Left renal cortex interstitium (tissue), 4 donors: ENCODE data around the gene TLR5. TPM values are rescaled to one million over a fixed set of nuclear protein-coding genes. Genes with fewer than 3 reads are reported as not detected.

ENCODE experiments used
- DNase-seq, 4 donors: peaks; one replicate each; pipeline ENCODE4 v3.0.0-alpha.2; 2013; ENCODE audit warnings: low read depth in 4 of 4, low spot score in 2 of 4, missing footprints in 1 of 4
- polyA plus RNA-seq, 4 donors: library from polyadenylated mRNA; unstranded; fragments of 120-200 nt; gene quantifications; one replicate each; pipeline ENCODE4 v1.2.1, GENCODE V29; 2013; ENCODE audit not compliant: insufficient read length in 4 of 4

TLR5 gene
- polyA plus RNA-seq, 4 donors, result 4.7 to 7.4 (median 5.6) TPM

- no peak for DNase-seq
These were observed 28.2 kb downstream of the TLR5 start for GRCh38 chr1:223114871-223115270.

GRCh38 chr1:223110952-223111351 is 32.1 kb downstream of the TLR5 start:
- DNase-seq, result no peak

DNA sequence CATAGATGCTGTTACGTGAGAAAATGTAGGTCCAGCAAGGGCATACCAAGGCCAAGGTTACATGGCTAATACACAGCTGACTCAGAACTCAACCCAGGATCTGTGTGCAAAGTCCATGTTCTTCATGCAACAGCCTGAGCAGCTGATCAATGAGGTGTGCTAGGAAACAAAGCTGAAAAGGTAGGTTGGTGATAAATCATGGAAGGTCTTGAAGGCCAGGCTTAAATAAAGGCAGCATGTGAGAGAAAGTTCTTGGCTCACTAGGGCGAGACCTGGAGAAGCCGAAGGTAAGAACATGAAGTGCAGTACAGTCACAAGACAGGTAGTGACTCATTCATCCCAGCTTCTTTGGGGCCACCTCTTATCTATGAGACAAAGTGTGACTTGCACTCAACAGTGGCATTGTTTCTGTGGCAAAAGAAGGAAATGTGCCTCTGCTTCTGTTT is 33.4 kb downstream of the TLR5 start:
- no peak for DNase-seq

- no peak for DNase-seq
These were observed 36.2 kb downstream of the TLR5 start for GRCh38 chr1:223106856-223107255.

DNA sequence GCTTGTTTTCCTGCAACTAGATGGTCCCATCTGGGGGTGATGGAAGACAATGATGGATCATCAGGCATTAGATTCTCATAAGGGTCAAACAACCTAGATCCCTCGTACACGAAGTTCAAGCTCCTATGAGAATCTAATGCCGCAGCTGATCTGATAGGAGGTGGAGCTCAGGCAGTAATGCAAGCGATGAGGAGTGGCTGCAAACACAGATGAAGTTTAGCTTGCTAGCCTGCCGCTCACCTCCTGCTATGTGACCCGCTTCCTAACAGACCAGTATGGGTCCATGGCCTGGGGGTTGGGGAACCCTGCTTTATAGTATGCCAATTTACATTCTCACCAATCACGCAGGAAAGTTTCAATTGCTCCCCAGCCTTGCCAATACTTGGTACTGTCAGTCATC is 37.5 kb downstream of the TLR5 start:
- DNase-seq, result no peak

DNA sequence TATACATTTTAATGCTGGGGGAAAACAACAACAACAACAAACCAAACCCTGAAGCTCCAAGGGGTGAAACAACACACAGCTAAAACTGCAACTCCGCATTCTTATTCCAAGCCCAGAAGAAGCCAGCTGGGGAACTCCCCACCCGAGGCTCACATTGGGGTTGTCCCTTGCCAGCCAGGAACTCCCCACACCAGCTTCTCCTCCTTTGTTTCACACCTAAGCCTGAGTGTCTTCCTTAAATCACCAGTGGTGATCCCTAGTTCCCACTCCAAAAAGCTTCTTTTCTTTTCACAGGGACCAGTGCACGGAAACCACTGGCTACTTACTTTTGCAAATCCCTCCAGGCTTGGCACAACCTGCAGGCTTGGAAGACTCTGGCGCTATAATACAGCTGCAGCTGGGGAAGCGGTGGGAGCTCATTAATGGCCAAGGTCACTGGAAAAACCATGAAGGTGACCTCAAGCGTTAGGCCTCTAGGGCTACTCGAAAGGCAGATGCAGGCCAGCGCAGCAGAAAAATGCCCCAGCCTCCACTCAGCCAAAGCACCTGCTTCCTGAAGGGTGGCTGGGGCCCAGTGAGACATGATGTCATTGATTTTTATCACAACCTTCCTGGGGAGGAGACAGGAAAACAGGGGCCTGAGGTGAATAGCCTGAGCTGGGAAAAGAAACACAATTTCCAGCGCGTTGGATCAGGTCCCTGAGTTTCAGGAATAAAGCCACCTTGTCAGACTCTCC is 40.1 kb downstream of the TLR5 start:
- no peak for DNase-seq

DNA sequence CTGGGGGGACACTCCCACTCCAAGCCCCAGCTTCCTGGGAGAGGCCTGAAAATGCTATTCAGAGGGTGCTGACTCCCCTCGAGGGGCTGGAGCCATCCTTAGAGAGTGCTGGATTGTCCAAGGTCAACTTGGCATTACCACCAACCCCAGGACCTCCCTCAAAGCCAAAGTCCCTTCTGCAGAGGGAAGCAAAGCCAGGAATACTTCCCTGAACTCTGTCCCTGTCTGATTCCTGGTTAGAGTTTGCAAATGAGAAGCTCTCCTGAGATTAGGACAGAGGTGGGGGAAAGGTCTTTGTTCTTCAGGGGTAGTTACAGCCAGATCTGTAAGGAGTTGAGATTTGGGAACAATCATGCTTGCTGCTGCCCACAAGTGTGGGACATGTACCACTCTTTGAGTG is 45.3 kb downstream of the TLR5 start:
- no peak for DNase-seq

DNA sequence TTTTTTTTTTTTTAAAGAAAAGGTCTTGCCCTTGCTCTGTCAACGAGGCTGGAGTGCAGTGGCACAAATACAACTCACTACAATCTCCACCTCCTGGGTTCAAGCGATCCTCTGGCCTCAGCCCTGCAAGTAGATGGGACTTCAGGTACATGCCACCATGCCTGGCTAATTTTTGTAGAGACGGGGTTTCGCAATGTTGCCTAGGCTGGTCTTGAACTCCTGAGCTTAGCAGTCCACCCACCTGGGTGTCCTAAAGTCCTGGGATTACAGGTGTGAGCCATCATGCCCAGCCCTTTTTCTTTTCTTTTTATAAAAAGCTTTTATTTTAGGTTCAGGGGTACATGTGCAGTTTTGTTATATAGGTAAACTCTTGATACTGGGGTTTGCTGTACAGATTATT is 47.2 kb downstream of the TLR5 start:
- no peak for DNase-seq

DNA sequence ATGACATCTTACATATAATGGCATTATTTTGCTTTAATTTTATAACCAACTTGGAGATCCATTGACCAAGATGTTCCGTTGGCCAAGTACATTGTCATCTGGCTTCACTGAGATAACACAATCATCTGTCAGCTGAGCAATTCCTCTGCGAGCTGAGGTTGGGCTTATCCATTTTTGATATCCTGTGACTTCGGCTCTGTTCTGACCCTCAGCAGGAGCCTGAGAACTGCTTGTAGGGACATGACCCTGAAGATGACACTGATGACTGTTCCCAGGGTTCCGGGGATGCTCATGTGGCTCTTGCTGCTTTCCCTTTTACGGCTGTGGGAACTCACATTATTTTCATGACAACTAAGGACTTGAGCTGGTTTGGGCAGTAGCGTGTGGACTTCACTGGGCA is 51.2 kb downstream of the TLR5 start:
- DNase-seq, result no peak

- no peak for DNase-seq
These were observed 53.8 kb downstream of the TLR5 start for GRCh38 chr1:223089250-223089649.

- DNase-seq, result no peak
These were observed 54.3 kb downstream of the TLR5 start for GRCh38 chr1:223088713-223089240.

DNA sequence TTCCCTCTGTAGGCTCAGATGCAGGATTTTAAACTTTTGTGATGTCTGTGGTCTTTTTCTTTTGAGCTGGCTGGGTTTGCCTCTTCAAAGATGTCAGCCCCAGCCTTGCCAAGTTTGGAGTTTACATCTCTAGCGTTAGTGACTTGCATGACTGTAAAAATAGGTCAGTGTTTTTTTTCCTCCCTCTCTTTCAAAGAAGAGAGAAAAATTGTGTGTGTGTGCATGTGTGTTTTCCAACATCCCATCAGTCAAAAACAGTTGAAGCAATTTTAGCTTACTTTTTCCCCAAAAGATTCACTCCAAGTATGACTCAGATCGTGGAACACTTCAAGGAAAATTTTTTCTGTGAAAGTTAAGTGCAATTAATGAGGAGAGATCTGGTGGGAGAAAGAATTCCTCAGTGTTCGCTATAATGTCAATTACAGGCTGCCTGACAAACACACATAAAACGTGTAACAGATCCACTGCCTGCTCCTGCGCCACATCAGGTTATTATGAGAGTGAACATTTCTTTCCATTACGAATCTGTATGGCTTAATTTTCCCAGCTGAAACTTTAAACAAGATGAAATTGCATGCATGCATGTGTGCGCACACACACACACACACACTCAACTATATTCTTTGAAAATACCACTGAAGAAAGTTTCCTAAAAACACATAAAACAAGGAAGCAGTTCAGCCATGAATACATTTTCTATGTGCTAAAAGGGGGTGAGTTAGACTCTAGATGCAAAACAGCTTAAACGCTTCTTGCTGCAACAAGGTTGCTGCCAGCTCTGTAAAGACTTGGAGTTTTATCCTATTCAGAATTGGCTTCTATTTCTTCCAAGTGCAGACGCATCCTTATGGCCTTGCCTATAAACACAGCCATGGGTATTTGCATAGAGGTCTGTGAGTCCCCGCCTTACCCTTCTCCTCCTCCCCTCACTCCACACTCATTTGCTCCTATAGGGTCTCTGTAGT is 55.5 kb downstream of the TLR5 start:
- no peak for DNase-seq

DNA sequence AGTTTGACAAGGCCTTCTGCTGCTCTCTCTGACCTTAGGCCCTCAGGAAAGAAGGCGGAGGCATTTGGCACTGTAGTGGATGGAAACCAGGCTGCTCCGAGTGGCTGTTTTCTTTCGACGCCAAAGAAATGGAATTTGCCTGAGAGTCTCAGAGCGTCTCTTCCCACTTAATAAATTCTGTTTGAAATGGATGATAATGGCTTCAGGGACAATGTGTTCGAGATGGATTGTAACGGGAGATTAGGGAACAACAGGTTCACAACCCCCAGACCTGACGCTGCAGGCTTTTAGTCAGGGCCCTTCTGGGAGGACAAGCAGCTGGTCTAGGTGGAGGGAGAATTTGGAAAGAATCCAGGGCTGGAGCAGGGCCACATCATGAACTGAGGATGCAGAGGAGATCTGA is 58.6 kb downstream of the TLR5 start:
- DNase-seq, result no peak

DNA sequence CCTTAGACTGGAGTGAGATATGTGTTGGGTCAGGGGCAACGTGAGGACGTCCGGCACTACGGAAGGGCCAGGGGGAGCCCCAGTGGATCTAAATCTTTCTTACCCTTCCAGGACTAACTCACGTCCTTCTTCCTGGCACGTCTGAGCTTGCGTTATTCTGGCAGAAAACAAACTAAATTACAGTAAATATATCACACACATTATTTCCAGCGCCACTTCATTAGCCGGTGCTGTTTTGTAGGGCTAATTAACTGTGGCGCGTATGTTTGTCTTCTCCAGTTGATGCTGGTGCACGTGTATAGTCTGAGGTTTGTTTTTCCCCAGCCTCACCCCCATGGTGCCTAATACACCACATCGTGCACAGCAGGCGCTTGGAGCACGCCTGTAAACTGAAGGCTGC is 59.2 kb downstream of the TLR5 start:
- no peak for DNase-seq

DNA sequence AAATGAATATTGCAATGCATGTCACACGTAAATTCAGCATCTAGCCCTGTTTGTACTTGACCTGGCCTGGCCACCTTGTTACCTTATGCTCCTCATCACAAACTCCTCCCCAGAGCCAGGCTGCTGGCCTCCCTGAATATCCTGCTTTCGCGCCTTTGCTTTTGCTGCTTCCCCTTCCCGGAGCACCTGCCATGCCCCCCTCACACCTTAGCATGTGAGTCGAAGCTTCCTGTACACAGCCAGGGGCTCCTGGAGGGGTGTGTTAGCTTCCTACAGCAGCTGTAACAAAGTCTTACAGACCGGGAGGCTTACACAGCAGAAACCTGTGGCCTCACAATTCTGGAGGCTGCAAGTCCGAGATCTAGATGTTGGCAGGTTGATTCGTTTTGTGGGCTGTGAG is 60.1 kb downstream of the TLR5 start:
- DNase-seq, result no peak

- peak; percentile 66 to 75 (median 68) for DNase-seq
These were observed 61.7 kb downstream of the TLR5 start for GRCh38 chr1:223081181-223081994.

- DNase-seq, result no peak
These were observed 63.5 kb downstream of the TLR5 start for GRCh38 chr1:223079498-223079897.

- DNase-seq, result no peak
These were observed 65.7 kb downstream of the TLR5 start for GRCh38 chr1:223077247-223077833.

GRCh38 chr1:223076362-223076761 is 66.7 kb downstream of the TLR5 start:
- no peak for DNase-seq

DNA sequence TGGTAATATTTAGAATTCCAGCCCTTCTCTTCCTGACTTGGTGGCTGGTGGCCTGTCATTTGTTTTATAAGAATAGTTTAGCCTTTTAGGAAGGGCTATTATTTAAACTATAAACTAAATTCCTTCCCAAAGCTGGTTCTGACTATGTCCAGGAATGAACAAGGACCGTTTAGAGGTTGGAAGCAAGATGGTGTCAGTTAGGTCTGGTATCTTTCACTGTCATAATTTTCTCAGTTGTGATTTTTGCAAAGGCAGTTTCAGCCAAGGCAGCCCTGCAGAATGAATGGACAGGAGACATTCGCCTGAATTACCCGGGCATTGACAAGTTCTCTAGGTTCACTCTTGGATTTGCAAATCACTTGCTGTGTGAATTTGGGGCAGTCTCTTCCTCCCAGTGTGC is 67.2 kb downstream of the TLR5 start:
- DNase-seq, result no peak
